ENCODE measurements around the gene FYB1. TPM values are rescaled to one million over a fixed set of nuclear protein-coding genes. Genes with fewer than 3 reads are reported as not detected.

The FYB1 gene
- total and polyA plus RNA-seq, 2 donors (not counting 1 experiment from before 2014, with no cell fraction given) = not detected

DNA sequence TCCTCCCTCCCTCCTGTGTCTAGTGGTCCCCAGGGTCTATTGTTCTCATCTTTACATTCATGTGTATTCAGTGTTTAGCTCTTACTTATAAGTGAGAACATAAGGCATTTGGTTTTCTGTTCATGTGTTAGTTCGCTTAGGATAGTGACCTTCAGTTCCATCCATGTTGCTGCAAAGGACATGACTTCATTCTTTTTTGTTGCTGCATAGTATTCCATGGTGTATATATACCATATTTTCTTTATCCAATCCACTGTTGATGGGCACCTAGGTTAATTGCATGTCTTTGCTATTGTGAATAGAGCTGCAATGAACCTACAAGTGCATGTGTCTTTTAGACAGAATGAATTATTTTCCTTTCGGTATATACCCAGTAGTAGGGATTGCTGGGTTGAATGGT, 46.8 kb downstream of the FYB1 start:
- no peaks in the 10 kb centered on the region for H3K27me3 ChIP-seq (ENCODE audit: control insufficient read depth, insufficient read depth, low read length)
- H3K79me2 ChIP-seq (ENCODE audit: control insufficient read depth, insufficient read depth, low read length) = no peaks in the 10 kb centered on the region
- TF ChIP-seq EZH2 (IDR thresholded peaks at IDR 0.05; ENCODE audit: low read length, missing control alignments) = no peak
- TF ChIP-seq, protein P1, sequence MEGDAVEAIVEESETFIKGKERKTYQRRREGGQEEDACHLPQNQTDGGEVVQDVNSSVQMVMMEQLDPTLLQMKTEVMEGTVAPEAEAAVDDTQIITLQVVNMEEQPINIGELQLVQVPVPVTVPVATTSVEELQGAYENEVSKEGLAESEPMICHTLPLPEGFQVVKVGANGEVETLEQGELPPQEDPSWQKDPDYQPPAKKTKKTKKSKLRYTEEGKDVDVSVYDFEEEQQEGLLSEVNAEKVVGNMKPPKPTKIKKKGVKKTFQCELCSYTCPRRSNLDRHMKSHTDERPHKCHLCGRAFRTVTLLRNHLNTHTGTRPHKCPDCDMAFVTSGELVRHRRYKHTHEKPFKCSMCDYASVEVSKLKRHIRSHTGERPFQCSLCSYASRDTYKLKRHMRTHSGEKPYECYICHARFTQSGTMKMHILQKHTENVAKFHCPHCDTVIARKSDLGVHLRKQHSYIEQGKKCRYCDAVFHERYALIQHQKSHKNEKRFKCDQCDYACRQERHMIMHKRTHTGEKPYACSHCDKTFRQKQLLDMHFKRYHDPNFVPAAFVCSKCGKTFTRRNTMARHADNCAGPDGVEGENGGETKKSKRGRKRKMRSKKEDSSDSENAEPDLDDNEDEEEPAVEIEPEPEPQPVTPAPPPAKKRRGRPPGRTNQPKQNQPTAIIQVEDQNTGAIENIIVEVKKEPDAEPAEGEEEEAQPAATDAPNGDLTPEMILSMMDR (conservative IDR thresholded peaks at IDR 0.05 in 1 of 2, IDR thresholded peaks at IDR 0.05 in 1 of 2; ENCODE audit: low read depth in 1 of 2, low read length in 2 of 2) = no peak
- no peak overlapping the region for H3K9ac ChIP-seq (ENCODE audit: insufficient read depth, low read length)
- no peak overlapping the region for H3K4me3 ChIP-seq (replicated peaks in 1 of 4; ENCODE audit: control extremely low read depth in 1 of 4, insufficient read depth in 1 of 4, low read depth in 3 of 4, low read length in 4 of 4)
- DNase-seq (ENCODE audit: low read depth in 2 of 2) = no peak
- no peak overlapping the region for H3K4me2 ChIP-seq (ENCODE audit: extremely low read depth, insufficient read depth, low read length)
- no peaks in the 10 kb centered on the region for H4K20me1 ChIP-seq (ENCODE audit: control insufficient read depth, extremely low read depth, insufficient read depth, low read length)
- no peaks in the 10 kb centered on the region for H3K36me3 ChIP-seq (ENCODE audit: control insufficient read depth, insufficient read depth, low read length)
- H3K27ac ChIP-seq (ENCODE audit: insufficient read depth, low read length) = no peak overlapping the region
- no peak overlapping the region for H2AFZ ChIP-seq (ENCODE audit: low read length)
- no peaks in the 10 kb centered on the region for H3K9me3 ChIP-seq (ENCODE audit: control insufficient read depth, insufficient read depth, low read depth, low read length)
- no peaks in the 10 kb centered on the region for H3K4me1 ChIP-seq (ENCODE audit: control insufficient read depth, extremely low read depth, insufficient read depth, low read length)

DNA sequence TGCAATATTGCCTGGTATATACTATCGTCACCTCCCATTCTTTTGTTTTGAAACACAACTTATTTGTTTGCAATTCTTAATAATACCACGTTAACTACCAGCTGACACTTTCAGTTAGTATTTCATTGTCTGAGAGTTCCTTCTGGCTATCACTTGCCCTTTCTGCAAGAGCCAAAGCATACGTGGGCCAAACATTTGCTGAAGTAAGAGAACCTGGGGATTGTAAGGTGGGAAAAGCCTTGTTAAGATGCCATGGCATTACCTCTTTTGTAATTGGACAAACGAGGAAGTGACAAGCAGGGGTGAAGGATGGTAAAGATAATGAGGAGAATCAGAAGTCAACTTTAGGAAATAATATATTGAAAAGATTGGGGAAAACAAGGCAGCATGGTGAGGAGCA, 47.7 kb downstream of the FYB1 start:
- Histone ChIP-seq H3K4me3 (replicated peaks in 1 of 4; ENCODE audit: control extremely low read depth in 1 of 4, insufficient read depth in 1 of 4, low read depth in 3 of 4, low read length in 4 of 4) (no peak overlapping the region), H3K27me3 (ENCODE audit: control insufficient read depth, insufficient read depth, low read length) (no peaks in the 10 kb centered on the region), H3K9ac (ENCODE audit: insufficient read depth, low read length) (no peak overlapping the region), H3K4me2 (ENCODE audit: extremely low read depth, insufficient read depth, low read length) (no peak overlapping the region), H3K27ac (ENCODE audit: insufficient read depth, low read length) (no peak overlapping the region), H3K4me1 (ENCODE audit: control insufficient read depth, extremely low read depth, insufficient read depth, low read length) (no peaks in the 10 kb centered on the region), H4K20me1 (ENCODE audit: control insufficient read depth, extremely low read depth, insufficient read depth, low read length) (no peaks in the 10 kb centered on the region), H3K36me3 (ENCODE audit: control insufficient read depth, insufficient read depth, low read length) (no peaks in the 10 kb centered on the region), H2AFZ (ENCODE audit: low read length) (no peak overlapping the region), H3K79me2 (ENCODE audit: control insufficient read depth, insufficient read depth, low read length) (no peaks in the 10 kb centered on the region), H3K9me3 (ENCODE audit: control insufficient read depth, insufficient read depth, low read depth, low read length) (no peaks in the 10 kb centered on the region)
- no peak for DNase-seq (ENCODE audit: low read depth in 2 of 2)
- TF ChIP-seq, protein P1 (conservative IDR thresholded peaks at IDR 0.05 in 1 of 2, IDR thresholded peaks at IDR 0.05 in 1 of 2; ENCODE audit: low read depth in 1 of 2, low read length in 2 of 2) = no peak
- no peak for TF ChIP-seq EZH2 (IDR thresholded peaks at IDR 0.05; ENCODE audit: low read length, missing control alignments)

DNA sequence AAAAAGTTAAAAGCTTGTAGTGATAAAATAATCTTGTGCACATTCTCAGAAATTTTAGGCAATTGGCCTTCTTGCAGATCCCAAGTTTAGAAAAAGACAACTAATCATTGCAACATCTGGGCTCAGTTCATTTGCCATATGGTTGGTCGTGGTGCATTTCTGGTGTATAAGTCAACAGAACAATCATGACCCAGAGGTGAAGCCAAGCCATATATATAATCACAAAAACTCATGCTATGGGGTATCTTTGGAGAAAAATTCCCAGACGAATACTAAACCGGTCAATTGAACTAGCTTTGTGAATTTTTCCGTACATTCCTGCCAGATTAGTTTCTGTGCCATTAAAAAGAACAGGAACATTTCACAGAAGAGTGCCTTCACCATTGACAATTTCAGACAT, 50.3 kb downstream of the FYB1 start:
- TF ChIP-seq EZH2 (IDR thresholded peaks at IDR 0.05; ENCODE audit: low read length, missing control alignments) = no peak
- TF ChIP-seq, protein P1 (conservative IDR thresholded peaks at IDR 0.05 in 1 of 2, IDR thresholded peaks at IDR 0.05 in 1 of 2; ENCODE audit: low read depth in 1 of 2, low read length in 2 of 2) = no peak

More for the DNA sequence above, 50.3 kb downstream of the FYB1 start:
- Histone ChIP-seq H3K36me3 (ENCODE audit: control insufficient read depth, insufficient read depth, low read length) (no peaks in the 10 kb centered on the region), H2AFZ (ENCODE audit: low read length) (no peak overlapping the region), H4K20me1 (ENCODE audit: control insufficient read depth, extremely low read depth, insufficient read depth, low read length) (no peaks in the 10 kb centered on the region), H3K27ac (ENCODE audit: insufficient read depth, low read length) (no peak overlapping the region), H3K9me3 (ENCODE audit: control insufficient read depth, insufficient read depth, low read depth, low read length) (no peaks in the 10 kb centered on the region), H3K9ac (ENCODE audit: insufficient read depth, low read length) (no peak overlapping the region), H3K4me2 (ENCODE audit: extremely low read depth, insufficient read depth, low read length) (no peak overlapping the region), H3K4me3 (replicated peaks in 1 of 4; ENCODE audit: control extremely low read depth in 1 of 4, insufficient read depth in 1 of 4, low read depth in 3 of 4, low read length in 4 of 4) (no peak overlapping the region), H3K79me2 (ENCODE audit: control insufficient read depth, insufficient read depth, low read length) (no peaks in the 10 kb centered on the region), H3K27me3 (ENCODE audit: control insufficient read depth, insufficient read depth, low read length) (no peaks in the 10 kb centered on the region), H3K4me1 (ENCODE audit: control insufficient read depth, extremely low read depth, insufficient read depth, low read length) (no peaks in the 10 kb centered on the region)
- DNase-seq (ENCODE audit: low read depth in 2 of 2) = peak; percentile 70 to 84

Measured in fibroblast of lung (primary cell).